IMR-90 (cell line): ENCODE results near the gene TEDC2.

Source experiments
- BHLHE40 ChIP-seq: fragments of 150-350 bp; IDR thresholded peaks from 2 replicates; pipeline ENCODE4 v1.6.1; 2016; ENCODE audit warnings: mild to moderate bottlenecking, low read depth, low read length
- CEBPB ChIP-seq: IDR thresholded peaks from 2 replicates; pipeline ENCODE4 v1.6.1; 2012; ENCODE audit warnings: low read depth, low read length, improper control_type of control experiment
- CTCF ChIP-seq: conservative IDR thresholded peaks from 2 replicates; pipeline ENCODE4 v1.5.1; 2012; ENCODE audit warnings: mild to moderate bottlenecking, low read depth, low read length, improper control_type of control experiment
- ELK1 ChIP-seq: fragments of 150-350 bp; IDR thresholded peaks from 2 replicates; pipeline ENCODE4 v1.6.1; 2016; ENCODE audit warnings: low read depth, mild to moderate bottlenecking, low read length, moderate library complexity, borderline replicate concordance
- MAZ ChIP-seq: IDR thresholded peaks from 2 replicates; pipeline ENCODE4 v1.6.1; 2012; ENCODE audit warnings: low read depth, mild to moderate bottlenecking, low read length, improper control_type of control experiment, moderate library complexity, borderline replicate concordance
- MXI1 ChIP-seq: IDR thresholded peaks from 2 replicates; pipeline ENCODE4 v1.6.1; 2012; ENCODE audit warnings: low read depth, mild to moderate bottlenecking, low read length, moderate library complexity, borderline replicate concordance
- POLR2A ChIP-seq: IDR thresholded peaks from 2 replicates; pipeline ENCODE4 v1.6.1; 2012; ENCODE audit warnings: mild to moderate bottlenecking, low read depth, low read length
- RAD21 ChIP-seq: IDR thresholded peaks from 2 replicates; pipeline ENCODE4 v1.6.1; 2012; ENCODE audit warnings: low read length, improper control_type of control experiment
- RCOR1 ChIP-seq: IDR thresholded peaks from 2 replicates; pipeline ENCODE4 v1.6.1; 2012; ENCODE audit warnings: mild to moderate bottlenecking, low read length, improper control_type of control experiment; ENCODE audit not compliant: insufficient replicate concordance
- RFX5 ChIP-seq: IDR thresholded peaks from 2 replicates; pipeline ENCODE4 v1.8.0; 2012; ENCODE audit warnings: low read depth, mild to moderate bottlenecking, low read length, moderate library complexity
- SMC3 ChIP-seq: fragments of 150-350 bp; IDR thresholded peaks from 2 replicates; pipeline ENCODE4 v1.6.1; 2016; ENCODE audit warnings: low read depth, mild to moderate bottlenecking, antibody characterized with exemption, low read length, moderate library complexity
- USF2 ChIP-seq: fragments of 150-350 bp; IDR thresholded peaks from 2 replicates; pipeline ENCODE4 v1.6.1; 2017; ENCODE audit warnings: mild to moderate bottlenecking, antibody characterized with exemption, low read length, low read depth

GRCh38 chr16:2486645-2487516, 27.0 kb downstream of the TEDC2 start:
- TF ChIP-seq CTCF (peak; percentile 34; the same call in 1 of the 2 replicates), POLR2A (no peak), ELK1 (no peak), USF2 (peak; percentile 58), MXI1 (no peak), RFX5 (no peak), SMC3 (peak; percentile 24; the same call in 1 of the 2 replicates), RAD21 (peak; percentile 42), RCOR1 (no peak), BHLHE40 (no peak), CEBPB (no peak), MAZ (no peak)
